GM21529 (cell line): ENCODE results near the gene COBLL1.

Experiments used
- ATAC-seq: cut with Tn5 transposase; IDR thresholded peaks from one replicate; pipeline ENCODE4 v1.9.1; 2021; ENCODE audit not compliant: unreplicated experiment

COBLL1 gene

GRCh38 chr2:164691346-164691887 lies 150.2 kb downstream of the COBLL1 start:
- ATAC-seq = no peak

GRCh38 chr2:164690361-164690760 lies 151.3 kb downstream of the COBLL1 start:
- ATAC-seq = no peak

- ATAC-seq = no peak
Measured at GRCh38 chr2:164688896-164689419, 152.7 kb downstream of the COBLL1 start.

GRCh38 chr2:164681009-164681408 lies 160.6 kb downstream of the COBLL1 start:
- ATAC-seq = no peak

GRCh38 chr2:164678631-164679149 lies 162.9 kb downstream of the COBLL1 start:
- ATAC-seq = no peak

- ATAC-seq = no peak
Measured at GRCh38 chr2:164677733-164678132, 163.9 kb downstream of the COBLL1 start.

GRCh38 chr2:164677271-164677670 lies 164.4 kb downstream of the COBLL1 start:
- no peak for ATAC-seq

- no peak for ATAC-seq
Measured at GRCh38 chr2:164675687-164676086, 165.9 kb downstream of the COBLL1 start.

GRCh38 chr2:164675027-164675426 lies 166.6 kb downstream of the COBLL1 start:
- no peak for ATAC-seq

GRCh38 chr2:164671664-164672396 lies 169.8 kb downstream of the COBLL1 start:
- ATAC-seq = no peak

- no peak for ATAC-seq
Measured at GRCh38 chr2:164669291-164669690, 172.3 kb downstream of the COBLL1 start.

- ATAC-seq = no peak
Measured at GRCh38 chr2:164667566-164667965, 174.1 kb downstream of the COBLL1 start.

- no peak for ATAC-seq
Measured at GRCh38 chr2:164664070-164664469, 177.6 kb downstream of the COBLL1 start.

GRCh38 chr2:164662868-164663631 lies 178.6 kb downstream of the COBLL1 start:
- ATAC-seq = no peak

GRCh38 chr2:164662066-164662465 lies 179.6 kb downstream of the COBLL1 start:
- no peak for ATAC-seq

GRCh38 chr2:164661349-164661748 lies 180.3 kb downstream of the COBLL1 start:
- no peak for ATAC-seq

GRCh38 chr2:164657129-164657528 lies 184.5 kb downstream of the COBLL1 start:
- ATAC-seq = no peak

GRCh38 chr2:164655750-164656149 lies 185.9 kb downstream of the COBLL1 start:
- ATAC-seq = no peak

GRCh38 chr2:164655336-164655735 lies 186.3 kb downstream of the COBLL1 start:
- no peak for ATAC-seq

GRCh38 chr2:164651361-164651760 lies 190.3 kb downstream of the COBLL1 start:
- no peak for ATAC-seq

- no peak for ATAC-seq
Measured at GRCh38 chr2:164644036-164644700, 197.5 kb downstream of the COBLL1 start.
